ENCODE data around the gene PAGE5.

PAGE5 gene

GRCh38 chrX:55253528-55253927 is 33.4 kb downstream of the PAGE5 start:
- H3K79me2 ChIP-seq (ENCODE audit: low read length): no peaks in the 10 kb centered on the region
- no peaks in the 10 kb centered on the region for H4K20me1 ChIP-seq (ENCODE audit: insufficient read depth, low read length)
- H3K4me1 ChIP-seq (ENCODE audit: low read length): no peaks in the 10 kb centered on the region
- no peak overlapping the region for H3K4me2 ChIP-seq (ENCODE audit: low read length)
- no peak for TF ChIP-seq CTCF (IDR thresholded peaks at IDR 0.05; ENCODE audit: low read depth, low read length)
- TF ChIP-seq EZH2phosphoT487 (IDR thresholded peaks at IDR 0.05; ENCODE audit: low read depth): no peak
- H3K27ac ChIP-seq (ENCODE audit: low read length): no peak overlapping the region
- H3K4me3 ChIP-seq (ENCODE audit: low read length): no peak overlapping the region
- no peaks in the 10 kb centered on the region for H3K27me3 ChIP-seq (ENCODE audit: low read depth, low read length)
- no peaks in the 10 kb centered on the region for H3K36me3 ChIP-seq (replicated peaks; ENCODE audit: low read depth, low read length)
- H3K9ac ChIP-seq (ENCODE audit: low read length): no peak overlapping the region
- H2AFZ ChIP-seq (ENCODE audit: low read depth, low read length): no peak overlapping the region
- no peaks in the 10 kb centered on the region for H3K9me3 ChIP-seq (ENCODE audit: insufficient read depth, low read length)

GRCh38 chrX:55260806-55261205 is 40.7 kb downstream of the PAGE5 start:
- no peak overlapping the region for H2AFZ ChIP-seq (ENCODE audit: low read depth, low read length)
- H3K27me3 ChIP-seq (ENCODE audit: low read depth, low read length): no peaks in the 10 kb centered on the region
- H3K27ac ChIP-seq (ENCODE audit: low read length): no peak overlapping the region
- no peak overlapping the region for H3K4me2 ChIP-seq (ENCODE audit: low read length)
- H3K36me3 ChIP-seq (replicated peaks; ENCODE audit: low read depth, low read length): no peaks in the 10 kb centered on the region
- no peaks in the 10 kb centered on the region for H3K9me3 ChIP-seq (ENCODE audit: insufficient read depth, low read length)
- no peak for TF ChIP-seq CTCF (IDR thresholded peaks at IDR 0.05; ENCODE audit: low read depth, low read length)
- no peak for TF ChIP-seq EZH2phosphoT487 (IDR thresholded peaks at IDR 0.05; ENCODE audit: low read depth)
- H3K9ac ChIP-seq (ENCODE audit: low read length): no peak overlapping the region
- no peaks in the 10 kb centered on the region for H4K20me1 ChIP-seq (ENCODE audit: insufficient read depth, low read length)
- H3K4me3 ChIP-seq (ENCODE audit: low read length): no peak overlapping the region
- H3K79me2 ChIP-seq (ENCODE audit: low read length): no peaks in the 10 kb centered on the region
- no peaks in the 10 kb centered on the region for H3K4me1 ChIP-seq (ENCODE audit: low read length)

DNA sequence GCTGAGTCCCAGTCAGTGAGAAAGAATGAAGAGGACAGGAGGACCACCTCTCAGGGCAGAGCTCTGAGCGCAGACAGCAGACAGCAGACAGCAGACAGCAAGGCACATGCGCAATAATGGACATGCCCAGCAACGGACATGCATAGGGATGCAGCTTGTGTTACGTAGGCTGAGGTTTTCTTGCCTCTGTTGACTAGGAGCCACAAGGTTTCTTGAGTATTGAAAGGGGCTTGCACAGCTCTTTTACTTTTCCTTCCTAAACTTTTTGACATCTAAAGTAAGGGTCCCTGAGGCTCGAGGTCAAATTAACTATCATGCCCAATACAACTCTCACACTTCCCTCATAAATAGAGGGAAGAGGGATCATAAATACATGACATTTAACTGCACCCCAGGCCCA is 44.7 kb downstream of the PAGE5 start, which contains the start of gene PAGE3:
TSS of gene PAGE3 (minus strand) at position 101 of the 400 bp plus-strand sequence. CDS start 1,013 bp downstream, outside the sequence.
- Histone ChIP-seq H3K27ac (ENCODE audit: low read length) (no peak within 1 kb of the TSS), H3K9ac (ENCODE audit: low read length) (no peak within 1 kb of the TSS), H3K4me1 (ENCODE audit: low read length) (no peaks in the 10 kb centered on the region), H3K27me3 (ENCODE audit: low read depth, low read length) (no peaks in the 10 kb centered on the region), H3K9me3 (ENCODE audit: insufficient read depth, low read length) (no peaks in the 10 kb centered on the region), H3K4me2 (ENCODE audit: low read length) (no peak within 1 kb of the TSS), H4K20me1 (ENCODE audit: insufficient read depth, low read length) (no peaks in the 10 kb centered on the region), H3K79me2 (ENCODE audit: low read length) (no peaks in the 10 kb centered on the region), H2AFZ (ENCODE audit: low read depth, low read length) (no peak within 1 kb of the TSS), H3K36me3 (replicated peaks; ENCODE audit: low read depth, low read length) (no peaks in the 10 kb centered on the region), H3K4me3 (ENCODE audit: low read length) (no peak within 1 kb of the TSS)
- no peak for TF ChIP-seq EZH2phosphoT487 (IDR thresholded peaks at IDR 0.05; ENCODE audit: low read depth)
- no peak for TF ChIP-seq CTCF (IDR thresholded peaks at IDR 0.05; ENCODE audit: low read depth, low read length)
